ENCODE results near the gene EEIG1.

The EEIG1 gene

GRCh38 chr9:127959841-127960409 is 20.9 kb downstream of the EEIG1 start:
- DNase-seq (ENCODE audit: low spot score): no peak

- DNase-seq (ENCODE audit: low spot score): no peak
These were observed 21.4 kb downstream of the EEIG1 start for GRCh38 chr9:127959398-127959797.

- DNase-seq (ENCODE audit: low spot score): no peak
These were observed 22.1 kb downstream of the EEIG1 start for GRCh38 chr9:127958728-127959127.

- DNase-seq (ENCODE audit: low spot score): peak; percentile 95
These were observed 25.3 kb downstream of the EEIG1 start for GRCh38 chr9:127955294-127956015.

GRCh38 chr9:127954831-127955293 is 25.9 kb downstream of the EEIG1 start:
- DNase-seq (ENCODE audit: low spot score): no peak

- DNase-seq (ENCODE audit: low spot score): no peak
These were observed 26.9 kb downstream of the EEIG1 start for GRCh38 chr9:127953768-127954505.

- DNase-seq (ENCODE audit: low spot score): no peak
These were observed 27.6 kb downstream of the EEIG1 start for GRCh38 chr9:127953154-127953553.

- DNase-seq (ENCODE audit: low spot score): no peak
These were observed 30.1 kb downstream of the EEIG1 start for GRCh38 chr9:127950513-127951289.

- no peak for DNase-seq (ENCODE audit: low spot score)
These were observed 30.8 kb downstream of the EEIG1 start for GRCh38 chr9:127949827-127950512.

GRCh38 chr9:127947841-127948710 is 32.7 kb downstream of the EEIG1 start:
- no peak for DNase-seq (ENCODE audit: low spot score)

GRCh38 chr9:127946728-127947127 is 34.1 kb downstream of the EEIG1 start:
- no peak for DNase-seq (ENCODE audit: low spot score)

GRCh38 chr9:127945942-127946341 is 34.8 kb downstream of the EEIG1 start:
- DNase-seq (ENCODE audit: low spot score): no peak

- DNase-seq (ENCODE audit: low spot score): no peak
These were observed 35.5 kb downstream of the EEIG1 start for GRCh38 chr9:127945338-127945737.

GRCh38 chr9:127944586-127945218 is 36.1 kb downstream of the EEIG1 start:
- DNase-seq (ENCODE audit: low spot score): no peak

- peak; percentile 69 for DNase-seq (ENCODE audit: low spot score)
These were observed 37.1 kb downstream of the EEIG1 start for GRCh38 chr9:127943731-127944144.

GRCh38 chr9:127943011-127943662 is 37.7 kb downstream of the EEIG1 start:
- DNase-seq (ENCODE audit: low spot score): no peak

GRCh38 chr9:127942216-127943010 is 38.4 kb downstream of the EEIG1 start:
- DNase-seq (ENCODE audit: low spot score): peak; percentile 63

- DNase-seq (ENCODE audit: low spot score): no peak
These were observed 38.9 kb downstream of the EEIG1 start for GRCh38 chr9:127941961-127942215.

All from kidney tubule cell (primary cell).